ENCODE data around the gene DHX8. TPM values are rescaled to one million over a fixed set of nuclear protein-coding genes. Genes with fewer than 3 reads are reported as not detected.

The DHX8 gene
- total and polyA plus RNA-seq, 12 donors = 15.2 to 43.6 (median 33.2) TPM

DNA sequence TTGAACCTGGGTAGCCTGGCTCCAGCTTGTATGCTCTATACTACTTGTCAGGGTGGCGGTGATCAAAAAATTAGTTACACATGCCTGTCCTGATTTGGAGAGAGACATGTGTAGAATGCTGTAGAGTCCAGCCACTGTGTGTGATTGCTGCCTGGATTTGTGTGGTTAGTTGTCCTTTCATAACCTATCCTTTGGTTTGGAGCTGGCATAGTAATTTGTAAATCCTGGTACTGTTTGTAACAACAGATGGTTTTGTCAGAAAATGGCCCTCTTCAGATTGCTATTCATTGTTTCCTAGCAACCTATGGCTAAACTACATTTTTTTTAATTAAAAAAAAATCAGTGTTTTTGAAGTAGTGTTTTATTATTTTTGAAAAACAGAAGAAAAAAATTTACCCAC is 31.9 kb downstream of the DHX8 start:
- TF ChIP-seq POLR2A (IDR thresholded peaks at IDR 0.05) (no peak), CTCF (IDR thresholded peaks at IDR 0.05) (no peak)
- DNase-seq = peak in 1 of 7 donors; percentile 37
- no peaks in the 10 kb centered on the region for H3K27me3 ChIP-seq
- 94 to 100% (median 98%) methylated on average over 1 of the region's 1 CpG for WGBS, 4 donors
- no peaks in the 10 kb centered on the region for H3K4me1 ChIP-seq (replicated peaks in 1 of 2)
- H3K27ac ChIP-seq = no peak overlapping the region
- no peak overlapping the region for H3K4me3 ChIP-seq
- intact Hi-C loops (cut with DNase I) = no loop called here
- H3K9me3 ChIP-seq (replicated peaks in 1 of 3) = no peaks in the 10 kb centered on the region
- H3K36me3 ChIP-seq (replicated peaks in 1 of 2) = peaks cover 0 to 81% of the 10 kb centered on the region in 2 donors

GRCh38 chr17:43517161-43517560 is 33.4 kb downstream of the DHX8 start:
- H3K36me3 ChIP-seq (replicated peaks in 1 of 2) = peaks cover 0 to 90% of the 10 kb centered on the region in 2 donors
- intact Hi-C loops (cut with DNase I) = no loop called here
- TF ChIP-seq CTCF (IDR thresholded peaks at IDR 0.05) = no peak
- TF ChIP-seq POLR2A (IDR thresholded peaks at IDR 0.05) = no peak
- H3K27ac ChIP-seq = no peak overlapping the region
- no peaks in the 10 kb centered on the region for H3K9me3 ChIP-seq (replicated peaks in 1 of 3)
- no peak overlapping the region for H3K4me3 ChIP-seq
- 82 to 95% (median 90%) methylated on average over 6 of the region's 6 CpGs for WGBS, 4 donors
- no peaks in the 10 kb centered on the region for H3K4me1 ChIP-seq (replicated peaks in 1 of 2)
- no peaks in the 10 kb centered on the region for H3K27me3 ChIP-seq
- DNase-seq = no peak

- H3K4me3 ChIP-seq = no peak overlapping the region
- WGBS, 4 donors = 73 to 75% (median 74%) methylated on average over 8 of the region's 8 CpGs
These were observed 34.0 kb downstream of the DHX8 start for GRCh38 chr17:43517615-43518386.

DNA sequence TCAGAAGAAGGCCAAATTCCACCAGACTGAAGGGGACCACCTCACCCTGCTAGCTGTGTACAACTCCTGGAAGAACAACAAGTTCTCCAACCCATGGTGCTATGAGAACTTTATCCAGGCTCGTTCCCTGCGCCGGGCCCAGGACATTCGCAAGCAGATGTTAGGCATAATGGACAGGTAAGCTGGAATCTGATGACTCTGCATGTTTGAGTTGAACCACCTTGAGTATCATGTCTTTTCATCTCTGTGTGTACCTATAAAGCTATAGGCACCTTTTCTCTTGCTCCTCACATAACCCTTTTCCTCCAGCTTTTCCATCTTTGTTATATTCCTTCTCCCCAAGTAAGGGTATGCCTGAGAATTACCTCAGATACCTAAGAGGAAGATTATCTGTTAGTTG is 37.6 kb downstream of the DHX8 start:
- Histone ChIP-seq H3K9me3 (replicated peaks in 1 of 3) (no peaks in the 10 kb centered on the region), H3K27me3 (no peaks in the 10 kb centered on the region), H3K4me1 (replicated peaks in 1 of 2) (no peaks in the 10 kb centered on the region), H3K27ac (no peak overlapping the region), H3K36me3 (replicated peaks in 1 of 2) (peaks cover 0 to 95% of the 10 kb centered on the region in 2 donors), H3K4me3 (no peak overlapping the region)
- TF ChIP-seq POLR2A (IDR thresholded peaks at IDR 0.05) = no peak
- no peak for TF ChIP-seq CTCF (IDR thresholded peaks at IDR 0.05)
- no peak for DNase-seq
- intact Hi-C loops (cut with DNase I) = no loop called here
- 92 to 96% (median 95%) methylated on average over 4 of the region's 4 CpGs for WGBS, 4 donors

More at GRCh38 chr17:43517615-43518386, 34.0 kb downstream of the DHX8 start:
- Histone ChIP-seq H3K4me1 (replicated peaks in 1 of 2) (no peaks in the 10 kb centered on the region), H3K27me3 (no peaks in the 10 kb centered on the region), H3K27ac (no peak overlapping the region), H3K9me3 (replicated peaks in 1 of 3) (no peaks in the 10 kb centered on the region), H3K36me3 (replicated peaks in 1 of 2) (peaks cover 0 to 90% of the 10 kb centered on the region in 2 donors)
- no peak for TF ChIP-seq CTCF (IDR thresholded peaks at IDR 0.05)
- no peak for TF ChIP-seq POLR2A (IDR thresholded peaks at IDR 0.05)
- intact Hi-C loops (cut with DNase I) = no loop called here
- DNase-seq = peak in 1 of 7 donors; percentile 28
